MM.1S (cell line): Measurements from ENCODE around the gene DUSP12.

Experiments used
- EZH2 ChIP-seq: fragments of 300-600 bp; sonication (generic); optimal IDR thresholded peaks from 2 replicates; pipeline ENCODE3; 2017; ENCODE audit warnings: low read depth, mild to moderate bottlenecking, antibody characterized with exemption, low read length, mixed read lengths
- EZH2phosphoT487 ChIP-seq: fragments of 300-600 bp; sonication (generic); IDR thresholded peaks from 2 replicates; pipeline ENCODE4 v1.6.1; 2018; ENCODE audit warnings: antibody characterized with exemption, low read length
- TF ChIP-seq, protein P1 (sequence below): fragments of 300-600 bp; sonication (generic); IDR thresholded peaks from 2 replicates; pipeline ENCODE4 v1.5.1; 2016; ENCODE audit warnings: antibody characterized with exemption, low read length, mixed read lengths

DNA sequence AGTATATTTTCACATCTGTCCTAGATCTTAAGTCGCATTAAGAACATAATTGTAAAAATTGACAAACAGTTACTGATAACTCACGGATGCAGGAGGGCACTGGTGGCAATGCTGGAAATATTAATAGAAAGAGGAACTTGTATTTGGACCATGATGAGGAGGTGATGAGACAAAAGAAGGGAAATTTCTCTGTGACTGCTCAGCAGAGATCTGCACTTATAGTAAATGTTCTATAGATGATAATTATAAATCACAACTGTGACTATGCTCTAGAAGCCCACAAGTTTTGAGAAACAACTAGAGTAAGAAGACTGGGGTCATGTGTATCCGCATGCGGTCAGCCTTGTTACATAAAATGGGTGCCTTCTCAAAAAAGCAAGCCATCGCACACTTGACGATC, 8.7 kb upstream of the DUSP12 start:
- TF ChIP-seq, protein P1, sequence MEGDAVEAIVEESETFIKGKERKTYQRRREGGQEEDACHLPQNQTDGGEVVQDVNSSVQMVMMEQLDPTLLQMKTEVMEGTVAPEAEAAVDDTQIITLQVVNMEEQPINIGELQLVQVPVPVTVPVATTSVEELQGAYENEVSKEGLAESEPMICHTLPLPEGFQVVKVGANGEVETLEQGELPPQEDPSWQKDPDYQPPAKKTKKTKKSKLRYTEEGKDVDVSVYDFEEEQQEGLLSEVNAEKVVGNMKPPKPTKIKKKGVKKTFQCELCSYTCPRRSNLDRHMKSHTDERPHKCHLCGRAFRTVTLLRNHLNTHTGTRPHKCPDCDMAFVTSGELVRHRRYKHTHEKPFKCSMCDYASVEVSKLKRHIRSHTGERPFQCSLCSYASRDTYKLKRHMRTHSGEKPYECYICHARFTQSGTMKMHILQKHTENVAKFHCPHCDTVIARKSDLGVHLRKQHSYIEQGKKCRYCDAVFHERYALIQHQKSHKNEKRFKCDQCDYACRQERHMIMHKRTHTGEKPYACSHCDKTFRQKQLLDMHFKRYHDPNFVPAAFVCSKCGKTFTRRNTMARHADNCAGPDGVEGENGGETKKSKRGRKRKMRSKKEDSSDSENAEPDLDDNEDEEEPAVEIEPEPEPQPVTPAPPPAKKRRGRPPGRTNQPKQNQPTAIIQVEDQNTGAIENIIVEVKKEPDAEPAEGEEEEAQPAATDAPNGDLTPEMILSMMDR: no peak
- TF ChIP-seq EZH2: no peak
- TF ChIP-seq EZH2phosphoT487: no peak
